ENCODE measurements around the gene FRS3. TPM values are rescaled to one million over a fixed set of nuclear protein-coding genes. Genes with fewer than 3 reads are reported as not detected.

The FRS3 gene
- total RNA-seq, 1 donor from 2014 or later = 3.1 TPM

DNA sequence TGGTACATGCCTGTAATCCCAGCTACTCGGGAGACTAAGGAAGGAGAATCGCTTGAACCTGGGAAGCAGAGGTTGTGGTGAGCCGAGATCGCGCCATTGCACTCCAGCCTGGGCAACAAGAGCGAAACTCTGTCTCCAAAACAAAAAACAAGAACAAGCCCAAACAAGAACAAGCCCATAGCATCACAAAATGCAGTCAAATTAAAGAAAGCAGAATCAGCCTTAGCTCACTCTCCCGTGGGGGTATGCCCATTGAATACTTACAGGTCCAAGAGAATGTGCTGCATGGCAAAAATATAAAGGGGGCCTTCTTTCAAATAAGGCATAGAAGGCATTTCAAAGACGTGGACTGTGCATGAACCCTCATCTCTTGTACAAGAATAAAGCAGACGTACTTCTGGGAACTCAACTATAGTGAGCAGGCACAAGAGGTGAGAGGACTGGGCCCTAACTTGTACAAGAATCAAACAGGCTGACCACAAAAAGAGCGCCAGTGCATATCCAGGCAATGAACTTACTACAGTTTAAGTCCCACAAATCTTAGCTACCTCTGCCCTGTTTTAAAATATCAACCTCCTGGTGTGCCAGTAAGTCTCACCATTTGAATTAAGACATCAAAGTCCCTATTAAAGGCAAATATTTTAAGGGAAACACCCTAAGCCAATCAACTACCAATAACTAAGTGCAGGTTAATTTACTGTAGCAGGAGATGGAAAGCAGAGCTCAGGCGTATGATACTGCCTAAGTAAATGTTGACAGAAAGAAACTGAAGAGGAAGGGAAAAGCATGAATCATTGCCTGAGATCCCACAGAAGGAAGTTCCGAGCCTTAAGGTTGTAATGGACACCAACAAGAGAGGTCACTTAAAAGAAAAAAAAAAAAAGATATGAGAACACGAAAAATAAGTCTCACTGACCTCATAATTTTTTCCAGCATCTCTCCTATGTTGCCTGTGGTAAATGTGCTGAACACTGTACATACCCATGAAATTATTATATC, 45.2 kb upstream of the FRS3 start:
- FAIRE-seq (no peak), DNase-seq (ENCODE audit: low read depth) (peak; percentile 51)
- no peak for TF ChIP-seq EZH2 (IDR thresholded peaks at IDR 0.05; ENCODE audit: insufficient read depth, low read length)
- TF ChIP-seq, protein P1, sequence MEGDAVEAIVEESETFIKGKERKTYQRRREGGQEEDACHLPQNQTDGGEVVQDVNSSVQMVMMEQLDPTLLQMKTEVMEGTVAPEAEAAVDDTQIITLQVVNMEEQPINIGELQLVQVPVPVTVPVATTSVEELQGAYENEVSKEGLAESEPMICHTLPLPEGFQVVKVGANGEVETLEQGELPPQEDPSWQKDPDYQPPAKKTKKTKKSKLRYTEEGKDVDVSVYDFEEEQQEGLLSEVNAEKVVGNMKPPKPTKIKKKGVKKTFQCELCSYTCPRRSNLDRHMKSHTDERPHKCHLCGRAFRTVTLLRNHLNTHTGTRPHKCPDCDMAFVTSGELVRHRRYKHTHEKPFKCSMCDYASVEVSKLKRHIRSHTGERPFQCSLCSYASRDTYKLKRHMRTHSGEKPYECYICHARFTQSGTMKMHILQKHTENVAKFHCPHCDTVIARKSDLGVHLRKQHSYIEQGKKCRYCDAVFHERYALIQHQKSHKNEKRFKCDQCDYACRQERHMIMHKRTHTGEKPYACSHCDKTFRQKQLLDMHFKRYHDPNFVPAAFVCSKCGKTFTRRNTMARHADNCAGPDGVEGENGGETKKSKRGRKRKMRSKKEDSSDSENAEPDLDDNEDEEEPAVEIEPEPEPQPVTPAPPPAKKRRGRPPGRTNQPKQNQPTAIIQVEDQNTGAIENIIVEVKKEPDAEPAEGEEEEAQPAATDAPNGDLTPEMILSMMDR (IDR thresholded peaks at IDR 0.05; ENCODE audit: insufficient read depth, low read depth, low read length) = no peak
- Histone ChIP-seq H3K9me3 (ENCODE audit: insufficient read depth, low read depth, low read length) (no peaks in the 10 kb centered on the region), H3K79me2 (ENCODE audit: insufficient read depth, low read length) (no peaks in the 10 kb centered on the region), H4K20me1 (ENCODE audit: insufficient read depth, low read length) (no peaks in the 10 kb centered on the region), H3K4me3 (ENCODE audit: insufficient read depth, low read depth, low read length) (no peak overlapping the region), H3K27me3 (ENCODE audit: insufficient read depth, low read length) (no peaks in the 10 kb centered on the region), H2AFZ (ENCODE audit: low read depth, low read length) (no peak overlapping the region), H3K4me1 (ENCODE audit: insufficient read depth, low read length) (peaks cover 7% of the 10 kb centered on the region), H3K36me3 (ENCODE audit: insufficient read depth, low read length) (no peaks in the 10 kb centered on the region), H3K9ac (ENCODE audit: low read length) (no peak overlapping the region), H3K27ac (ENCODE audit: low read depth, low read length) (no peak overlapping the region), H3K4me2 (ENCODE audit: low read length) (no peak overlapping the region)
- H3K27ac Mint-ChIP-seq (ENCODE audit: unreplicated experiment) = peak overlapping the region; percentile 70
- no peaks in the 10 kb centered on the region for H3K27me3 Mint-ChIP-seq (ENCODE audit: low read depth, unreplicated experiment)
- peaks cover 14% of the 10 kb centered on the region for H3K4me1 Mint-ChIP-seq (ENCODE audit: low read depth, unreplicated experiment)
- H3K4me3 Mint-ChIP-seq (ENCODE audit: unreplicated experiment) = no peak overlapping the region
- H3K9me3 Mint-ChIP-seq (ENCODE audit: unreplicated experiment) = no peaks in the 10 kb centered on the region
- H3K36me3 Mint-ChIP-seq (ENCODE audit: low read depth, unreplicated experiment) = no peaks in the 10 kb centered on the region

DNA sequence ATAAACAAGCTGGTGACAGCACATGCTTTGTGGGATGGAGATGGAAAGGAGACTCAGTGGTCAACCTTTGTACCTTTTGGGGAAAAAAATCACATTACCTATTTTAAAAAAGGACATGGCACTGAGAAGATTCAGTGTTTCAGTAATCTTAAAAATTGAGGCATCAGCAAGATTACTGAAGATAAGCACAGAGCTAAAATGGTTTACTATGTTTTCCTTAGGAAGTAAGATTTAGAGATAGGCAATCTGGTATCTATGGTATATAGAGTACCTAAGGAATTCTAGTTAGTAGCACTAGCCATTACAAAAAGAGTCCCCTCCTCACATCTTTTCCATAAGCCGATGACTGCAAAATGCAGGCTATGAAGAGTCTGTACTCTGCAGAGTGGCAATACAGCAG, 43.5 kb upstream of the FRS3 start:
- Histone ChIP-seq H3K36me3 (ENCODE audit: insufficient read depth, low read length) (no peaks in the 10 kb centered on the region), H3K4me2 (ENCODE audit: low read length) (no peak overlapping the region), H3K4me3 (ENCODE audit: insufficient read depth, low read depth, low read length) (no peak overlapping the region), H3K9ac (ENCODE audit: low read length) (no peak overlapping the region), H3K4me1 (ENCODE audit: insufficient read depth, low read length) (peaks cover 7% of the 10 kb centered on the region), H3K9me3 (ENCODE audit: insufficient read depth, low read depth, low read length) (no peaks in the 10 kb centered on the region), H3K27me3 (ENCODE audit: insufficient read depth, low read length) (no peaks in the 10 kb centered on the region), H2AFZ (ENCODE audit: low read depth, low read length) (no peak overlapping the region), H3K79me2 (ENCODE audit: insufficient read depth, low read length) (no peaks in the 10 kb centered on the region), H4K20me1 (ENCODE audit: insufficient read depth, low read length) (no peaks in the 10 kb centered on the region), H3K27ac (ENCODE audit: low read depth, low read length) (no peak overlapping the region)
- peaks cover 14% of the 10 kb centered on the region for H3K4me1 Mint-ChIP-seq (ENCODE audit: low read depth, unreplicated experiment)
- no peaks in the 10 kb centered on the region for H3K27me3 Mint-ChIP-seq (ENCODE audit: low read depth, unreplicated experiment)
- DNase-seq (ENCODE audit: low read depth) = no peak
- H3K9me3 Mint-ChIP-seq (ENCODE audit: unreplicated experiment) = no peaks in the 10 kb centered on the region
- no peak overlapping the region for H3K4me3 Mint-ChIP-seq (ENCODE audit: unreplicated experiment)
- TF ChIP-seq, protein P1 (IDR thresholded peaks at IDR 0.05; ENCODE audit: insufficient read depth, low read depth, low read length) = no peak
- no peak for TF ChIP-seq EZH2 (IDR thresholded peaks at IDR 0.05; ENCODE audit: insufficient read depth, low read length)
- H3K27ac Mint-ChIP-seq (ENCODE audit: unreplicated experiment) = no peak overlapping the region
- H3K36me3 Mint-ChIP-seq (ENCODE audit: low read depth, unreplicated experiment) = no peaks in the 10 kb centered on the region
- no peak for FAIRE-seq

DNA sequence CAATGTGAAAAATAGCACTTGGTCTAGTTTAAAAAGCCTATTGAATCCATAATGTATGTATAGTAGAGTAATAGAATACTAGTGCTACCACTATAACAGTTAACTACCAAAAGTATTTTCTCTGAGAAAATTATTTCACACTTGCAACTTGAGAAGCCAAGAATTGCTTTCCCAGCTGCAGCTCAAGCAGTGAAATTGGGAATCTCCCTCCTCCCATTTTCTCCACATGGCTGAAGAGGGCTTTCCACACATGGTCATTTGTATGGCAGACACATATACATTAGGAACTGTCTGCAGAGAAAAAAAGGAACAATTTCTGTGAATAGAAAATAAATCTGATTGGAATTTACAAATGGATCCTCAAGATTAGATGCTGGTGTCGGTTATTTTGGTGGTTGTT, 42.3 kb upstream of the FRS3 start:
- Histone ChIP-seq H2AFZ (ENCODE audit: low read depth, low read length) (no peak overlapping the region), H3K9me3 (ENCODE audit: insufficient read depth, low read depth, low read length) (no peaks in the 10 kb centered on the region), H3K27ac (ENCODE audit: low read depth, low read length) (no peak overlapping the region), H3K36me3 (ENCODE audit: insufficient read depth, low read length) (no peaks in the 10 kb centered on the region), H3K4me2 (ENCODE audit: low read length) (no peak overlapping the region), H3K4me1 (ENCODE audit: insufficient read depth, low read length) (peaks cover 7% of the 10 kb centered on the region), H3K4me3 (ENCODE audit: insufficient read depth, low read depth, low read length) (no peak overlapping the region), H3K79me2 (ENCODE audit: insufficient read depth, low read length) (no peaks in the 10 kb centered on the region), H3K27me3 (ENCODE audit: insufficient read depth, low read length) (no peaks in the 10 kb centered on the region), H4K20me1 (ENCODE audit: insufficient read depth, low read length) (no peaks in the 10 kb centered on the region), H3K9ac (ENCODE audit: low read length) (no peak overlapping the region)
- Mint-ChIP-seq H3K27ac (ENCODE audit: unreplicated experiment) (no peak overlapping the region), H3K27me3 (ENCODE audit: low read depth, unreplicated experiment) (no peaks in the 10 kb centered on the region), H3K4me3 (ENCODE audit: unreplicated experiment) (no peak overlapping the region), H3K4me1 (ENCODE audit: low read depth, unreplicated experiment) (peaks cover 14% of the 10 kb centered on the region), H3K36me3 (ENCODE audit: low read depth, unreplicated experiment) (peaks cover 4% of the 10 kb centered on the region), H3K9me3 (ENCODE audit: unreplicated experiment) (no peaks in the 10 kb centered on the region)
- TF ChIP-seq, protein P1 (IDR thresholded peaks at IDR 0.05; ENCODE audit: insufficient read depth, low read depth, low read length) = no peak
- TF ChIP-seq EZH2 (IDR thresholded peaks at IDR 0.05; ENCODE audit: insufficient read depth, low read length) = no peak
- DNase-seq (ENCODE audit: low read depth) (no peak), FAIRE-seq (no peak)
